GM23248 (cell line): Measurements from ENCODE around the gene RBM19. TPM values are rescaled to one million over a fixed set of nuclear protein-coding genes. Genes with fewer than 3 reads are reported as not detected.

Experiments used
- DNase-seq: peaks from one replicate; pipeline ENCODE4 v3.0.0-alpha.2; 2015
- H2AFZ ChIP-seq: fragments of 200-600 bp; sonication (generic); 2 replicates; pipeline ENCODE4 v1.6.1; 2016; ENCODE audit warnings: antibody characterized with exemption
- H3F3A ChIP-seq: fragments of 200-600 bp; sonication (generic); 2 replicates; pipeline ENCODE4 v1.6.1; 2016; ENCODE audit warnings: mild to moderate bottlenecking, antibody characterized with exemption, mixed run types; ENCODE audit not compliant: insufficient read depth
- H3K27ac ChIP-seq: fragments of 200-600 bp; sonication (generic); 2 replicates; pipeline ENCODE4 v1.5.1; 2016; ENCODE audit warnings: mild to moderate bottlenecking
- H3K27me3 ChIP-seq: fragments of 200-600 bp; sonication (generic); replicated peaks from 2 replicates; pipeline ENCODE4 v1.6.1; 2016; ENCODE audit warnings: mild to moderate bottlenecking; ENCODE audit not compliant: insufficient read depth
- H3K36me3 ChIP-seq: fragments of 200-600 bp; sonication (generic); 2 replicates; pipeline ENCODE4 v1.6.1; 2016; ENCODE audit warnings: low read depth, mild to moderate bottlenecking
- H3K4me1 ChIP-seq: fragments of 200-600 bp; sonication (generic); 2 replicates; pipeline ENCODE4 v1.6.1; 2016; ENCODE audit warnings: mild to moderate bottlenecking; ENCODE audit not compliant: insufficient read depth
- H3K4me2 ChIP-seq: fragments of 200-600 bp; sonication (generic); one replicate; pipeline ENCODE4 v1.6.1; 2016; ENCODE audit warnings: mild to moderate bottlenecking; ENCODE audit not compliant: unreplicated experiment
- H3K4me3 ChIP-seq: fragments of 200-600 bp; sonication (generic); 2 replicates; pipeline ENCODE4 v1.5.1; 2016; ENCODE audit warnings: mild to moderate bottlenecking
- H3K79me2 ChIP-seq: fragments of 200-600 bp; sonication (generic); 2 replicates; pipeline ENCODE4 v1.6.1; 2016; ENCODE audit warnings: mild to moderate bottlenecking; ENCODE audit not compliant: insufficient read depth
- H3K9ac ChIP-seq: fragments of 200-600 bp; sonication (generic); 2 replicates; pipeline ENCODE4 v1.6.1; 2016; ENCODE audit warnings: mild to moderate bottlenecking
- H3K9me2 ChIP-seq: fragments of 200-600 bp; sonication (generic); 2 replicates; pipeline ENCODE4 v1.6.1; 2016; ENCODE audit warnings: mixed run types, mild to moderate bottlenecking, moderate library complexity; ENCODE audit not compliant: insufficient read depth
- H3K9me3 ChIP-seq: fragments of 200-600 bp; sonication (generic); one replicate; pipeline ENCODE4 v1.6.1; 2017; ENCODE audit warnings: low read depth
- H4K20me1 ChIP-seq: fragments of 200-600 bp; sonication (generic); 2 replicates; pipeline ENCODE4 v1.6.0; 2016; ENCODE audit not compliant: insufficient read depth
- EZH2 ChIP-seq: fragments of 200-600 bp; sonication (generic); IDR thresholded peaks from 2 replicates; pipeline ENCODE4 v1.6.1; 2018; ENCODE audit warnings: antibody characterized with exemption, mild to moderate bottlenecking; ENCODE audit not compliant: insufficient read depth, poor library complexity, severe bottlenecking
- EZH2phosphoT487 ChIP-seq: fragments of 200-600 bp; sonication (generic); IDR thresholded peaks from 2 replicates; pipeline ENCODE4 v1.6.1; 2018; ENCODE audit warnings: antibody characterized with exemption, moderate library complexity, mild to moderate bottlenecking, low read depth; ENCODE audit not compliant: insufficient read depth
- WGBS, 2 experiments: methylation state at CpG; one replicate each; pipeline ENCODE4 v1.1.6; 2015 to 2017; ENCODE audit warnings: low lambda C conversion rate in 2 of 2, low coverage in 1 of 2; ENCODE audit errors: missing lambda C conversion rate in 2 of 2; 5-methylcytosine and 5-hydroxymethylcytosine counted together
- in situ Hi-C: fragments of 300-500 bp; cut with MboI; formaldehyde crosslinking; loops from 2 replicates; pipeline ENCODE4 v1.15.0; 2020
- polyA plus RNA-seq: library from polyadenylated mRNA; unstranded; fragments of >200 nt; fragmentation: Nextera tagmentation; extraction: Ambion mirVana; gene quantifications from 2 replicates; pipeline ENCODE4 v1.2.1, GENCODE V29; 2016
- total RNA-seq: library from RNA; depleted of rRNA; stranded (reverse); fragments of >200 nt; shearing (Covaris generic); gene quantifications from 2 replicates; pipeline ENCODE4 v1.2.3, GENCODE V29; 2014

RBM19 gene
- total and polyA plus RNA-seq, 2 experiments from 2014 or later = 14.8 to 17.1 TPM

- H3K79me2 ChIP-seq = no peaks in the 10 kb centered on the region
- WGBS, 2 experiments = 43 to 50% methylated on average over 6 of the region's 6 CpGs
- H3F3A ChIP-seq = no peaks in the 10 kb centered on the region
- no peak overlapping the region for H2AFZ ChIP-seq
- no peak overlapping the region for H3K4me3 ChIP-seq
- TF ChIP-seq EZH2 (no peak), EZH2phosphoT487 (no peak)
- in situ Hi-C loops = loop anchor here (25.0 kb wide), 1 partner anchor 1921 kb away; no protein-coding TSS in a partner anchor
- no peaks in the 10 kb centered on the region for H4K20me1 ChIP-seq
- H3K9me3 ChIP-seq = no peaks in the 10 kb centered on the region
- H3K27me3 ChIP-seq = peaks cover 23% of the 10 kb centered on the region
- H3K9me2 ChIP-seq = no peaks in the 10 kb centered on the region
- no peaks in the 10 kb centered on the region for H3K4me1 ChIP-seq
- no peak overlapping the region for H3K27ac ChIP-seq
- no peaks in the 10 kb centered on the region for H3K36me3 ChIP-seq
- DNase-seq = no peak
- no peak overlapping the region for H3K4me2 ChIP-seq
- H3K9ac ChIP-seq = no peak overlapping the region
These were observed 25.3 kb upstream of the RBM19 start for GRCh38 chr12:113991224-113992044.

GRCh38 chr12:113990250-113991223, 24.4 kb upstream of the RBM19 start:
- Histone ChIP-seq H3K9me3 (no peaks in the 10 kb centered on the region), H2AFZ (no peak overlapping the region), H3K4me2 (no peak overlapping the region), H3F3A (no peaks in the 10 kb centered on the region), H3K27me3 (peaks cover 16% of the 10 kb centered on the region), H4K20me1 (no peaks in the 10 kb centered on the region), H3K9me2 (no peaks in the 10 kb centered on the region), H3K9ac (no peak overlapping the region), H3K36me3 (no peaks in the 10 kb centered on the region), H3K27ac (no peak overlapping the region), H3K4me3 (no peak overlapping the region), H3K4me1 (no peaks in the 10 kb centered on the region), H3K79me2 (no peaks in the 10 kb centered on the region)
- WGBS, 2 experiments = 12 to 16% methylated on average over 8 to 10 of the region's 10 CpGs
- TF ChIP-seq EZH2phosphoT487 = no peak
- no peak for TF ChIP-seq EZH2
- DNase-seq = no peak
- in situ Hi-C loops = loop anchor here (25.0 kb wide), 1 partner anchor 1922 kb away; no protein-coding TSS in a partner anchor

- in situ Hi-C loops = loop anchor here (10.0 to 25.0 kb wide), 2 partner anchors 656 to 1923 kb away; no protein-coding TSS in a partner anchor
- H4K20me1 ChIP-seq = no peaks in the 10 kb centered on the region
- peaks cover 12% of the 10 kb centered on the region for H3K27me3 ChIP-seq
- no peak overlapping the region for H3K4me3 ChIP-seq
- H3K36me3 ChIP-seq = no peaks in the 10 kb centered on the region
- no peaks in the 10 kb centered on the region for H3K9me3 ChIP-seq
- H3K4me1 ChIP-seq = no peaks in the 10 kb centered on the region
- H2AFZ ChIP-seq = no peak overlapping the region
- no peak overlapping the region for H3K27ac ChIP-seq
- no peaks in the 10 kb centered on the region for H3K9me2 ChIP-seq
- TF ChIP-seq EZH2phosphoT487 (no peak), EZH2 (no peak)
- no peaks in the 10 kb centered on the region for H3K79me2 ChIP-seq
- DNase-seq = no peak
- WGBS, 2 experiments = 63 to 78% methylated on average over 4 of the region's 4 CpGs
- H3K4me2 ChIP-seq = no peak overlapping the region
- H3K9ac ChIP-seq = no peak overlapping the region
- H3F3A ChIP-seq = no peaks in the 10 kb centered on the region
These were observed 22.9 kb upstream of the RBM19 start for GRCh38 chr12:113988976-113989375.

- in situ Hi-C loops = loop anchor here (10.0 to 25.0 kb wide), 2 partner anchors 657 to 1924 kb away; no protein-coding TSS in a partner anchor
- WGBS, 2 experiments = 73 to 75% methylated on average over 4 of the region's 4 CpGs
- Histone ChIP-seq H3F3A (no peaks in the 10 kb centered on the region), H3K9ac (no peak overlapping the region), H3K27me3 (peaks cover 12% of the 10 kb centered on the region), H3K36me3 (no peaks in the 10 kb centered on the region), H3K79me2 (no peaks in the 10 kb centered on the region), H3K9me2 (no peaks in the 10 kb centered on the region), H3K4me1 (no peaks in the 10 kb centered on the region), H3K4me3 (no peak overlapping the region), H3K27ac (no peak overlapping the region), H4K20me1 (no peaks in the 10 kb centered on the region), H3K4me2 (no peak overlapping the region), H2AFZ (no peak overlapping the region), H3K9me3 (no peaks in the 10 kb centered on the region)
- DNase-seq = no peak
- TF ChIP-seq EZH2phosphoT487 (no peak), EZH2 (no peak)
These were observed 21.9 kb upstream of the RBM19 start for GRCh38 chr12:113988064-113988451.
